K562 (cell line): ENCODE results near the gene WWOX. TPM values are rescaled to one million over a fixed set of nuclear protein-coding genes. Genes with fewer than 3 reads are reported as not detected.

Experiments used
- ATAC-seq: fragments of 200-7000 bp; cut with Tn5 transposase; 3 replicates; pipeline ENCODE4 v1.9.1; 2020; ENCODE audit warnings: moderate library complexity
- BruUV-seq: library from RNA; stranded (reverse); fragments of 400-500 nt; replicated peaks from 2 replicates; lab custom pipeline; 2021; lab: Mats Ljungman, UMichigan
- CTCF ChIA-PET: fragments of 300-600 bp; formaldehyde crosslinking; extraction: SDS; loops from one replicate; lab custom pipeline; 2021; ENCODE audit warnings: low intra/inter-chr PET ratio; lab: Yijun Ruan, JAX
- POLR2A ChIA-PET: fragments of 300-600, 350-650 bp; sonication (Branson Sonifier 250); formaldehyde crosslinking; extraction: SDS; loops from one replicate; lab custom pipeline; 2021; ENCODE audit warnings: antibody characterized with exemption, inconsistent platforms; lab: Yijun Ruan, JAX
- DNase-seq, 4 experiments: peaks; one replicate each; pipeline versions ENCODE4 v3.0.0 to v3.0.0-alpha.2; 2011 to 2018; ENCODE audit warnings: low spot score in 3 of 4, mixed read lengths in 3 of 4; ENCODE audit errors: extremely low read depth in 1 of 4
- FAIRE-seq: peaks from 2 replicates; lab custom pipeline; 2011; peaks lifted over from hg19 to GRCh38; lab: Jason Lieb, UNC
- H2AFZ ChIP-seq: 2 replicates; pipeline ENCODE4 v1.6.0; 2011; ENCODE audit warnings: low read depth, low read length, control low read depth, inconsistent platforms
- H3K27ac ChIP-seq: fragments of 200-600 bp; 3 replicates; pipeline ENCODE4 v1.8.0; 2011; ENCODE audit warnings: low read depth, mild to moderate bottlenecking, control low read depth, inconsistent platforms, low read length, moderate library complexity, mixed read lengths; ENCODE audit errors: extremely low read depth
- H3K27me3 ChIP-seq, 2 experiments: fragments of 300-600 bp in 1 of 2; 2 replicates in 1 of 2; 3 replicates in 1 of 2; pipeline versions ENCODE4 v1.6.0 to v1.8.0; 2011; ENCODE audit warnings: inconsistent platforms in 2 of 2, low read length in 2 of 2, mild to moderate bottlenecking in 1 of 2, mixed read lengths in 1 of 2, moderate library complexity in 1 of 2; ENCODE audit not compliant: control insufficient read depth in 2 of 2, insufficient read depth in 2 of 2
- H3K36me3 ChIP-seq: fragments of 300-600 bp; 3 replicates; pipeline ENCODE4 v1.8.0; 2011; ENCODE audit warnings: mild to moderate bottlenecking, low read length, inconsistent platforms; ENCODE audit not compliant: control insufficient read depth, insufficient read depth
- H3K4me1 ChIP-seq, 2 experiments: fragments of 200-600 bp in 1 of 2; replicated peaks in 1 of 2; 2 replicates in 1 of 2; 3 replicates in 1 of 2; pipeline versions ENCODE4 v1.5.1 to v1.8.0; 2011; ENCODE audit warnings: inconsistent platforms in 2 of 2, low read length in 2 of 2, mild to moderate bottlenecking in 1 of 2, mixed read lengths in 1 of 2, moderate library complexity in 1 of 2; ENCODE audit not compliant: control insufficient read depth in 2 of 2, insufficient read depth in 2 of 2
- H3K4me2 ChIP-seq: 2 replicates; pipeline ENCODE4 v1.6.1; 2011; ENCODE audit warnings: low read length, control low read depth, inconsistent platforms, mixed read lengths; ENCODE audit not compliant: insufficient read depth
- H3K4me3 ChIP-seq: fragments of 200-600 bp; sonication (generic), shearing (Covaris generic); 2 replicates; pipeline ENCODE4 v1.5.1; 2016; ENCODE audit warnings: control low read depth, inconsistent platforms
- H3K79me2 ChIP-seq: fragments of 200-600 bp; 3 replicates; pipeline ENCODE4 v1.8.0; 2011; ENCODE audit warnings: low read length, inconsistent platforms; ENCODE audit not compliant: control insufficient read depth, insufficient read depth
- H3K9ac ChIP-seq, 2 experiments: 2 replicates each; pipeline versions ENCODE4 v1.6.0 to v1.6.1; 2011; ENCODE audit warnings: low read depth in 2 of 2, low read length in 2 of 2, control low read depth in 1 of 2, inconsistent platforms in 1 of 2, mild to moderate bottlenecking in 1 of 2, mixed read lengths in 1 of 2; ENCODE audit not compliant: insufficient read depth in 1 of 2
- H3K9me1 ChIP-seq: one replicate; pipeline ENCODE4 v1.6.0; 2011; ENCODE audit warnings: inconsistent platforms, mild to moderate bottlenecking, low read length, moderate library complexity; ENCODE audit not compliant: control insufficient read depth, insufficient read depth
- H3K9me3 ChIP-seq: replicated peaks from 2 replicates; pipeline ENCODE4 v1.5.1; 2011; ENCODE audit warnings: low read depth, low read length, inconsistent platforms; ENCODE audit not compliant: control insufficient read depth, insufficient read depth
- H4K20me1 ChIP-seq: replicated peaks from 2 replicates; pipeline ENCODE4 v1.6.1; 2011; ENCODE audit warnings: low read length, inconsistent platforms, mixed read lengths; ENCODE audit not compliant: control insufficient read depth, insufficient read depth
- BRF2 ChIP-seq: IDR thresholded peaks from 3 replicates; pipeline ENCODE4 v1.6.1; 2011; ENCODE audit warnings: borderline replicate concordance, mild to moderate bottlenecking; ENCODE audit not compliant: insufficient read length, insufficient read depth
- DACH1 ChIP-seq: fragments of 450-650 bp; IDR thresholded peaks from 2 replicates; pipeline ENCODE4 v1.6.1; 2018; ENCODE audit not compliant: partially characterized antibody
- HDAC2 ChIP-seq: fragments of 450-650 bp; IDR thresholded peaks from 2 replicates; pipeline ENCODE4 v1.6.1; 2016; ENCODE audit warnings: mild to moderate bottlenecking
- SREBF1 ChIP-seq: fragments of 150-350 bp; IDR thresholded peaks from 2 replicates; pipeline ENCODE4 v1.6.1; 2014; ENCODE audit warnings: antibody characterized with exemption, low read depth, low read length, borderline replicate concordance
- UBTF ChIP-seq, 2 experiments: IDR thresholded peaks; 2 replicates each; pipeline ENCODE4 v1.6.1; 2012; ENCODE audit warnings: improper control_type of control experiment in 2 of 2, low read depth in 2 of 2, low read length in 2 of 2, borderline replicate concordance in 1 of 2
- ZBTB7A ChIP-seq: IDR thresholded peaks from 2 replicates; pipeline ENCODE4 v1.6.1; 2011; ENCODE audit warnings: low read depth, mild to moderate bottlenecking, low read length, moderate library complexity, borderline replicate concordance; ENCODE audit not compliant: control insufficient read depth
- ZFP36 ChIP-seq: fragments of 150-350 bp; IDR thresholded peaks from 2 replicates; pipeline ENCODE4 v1.6.1; 2018; ENCODE audit warnings: low read length, low read depth; ENCODE audit not compliant: partially characterized antibody
- ZNF12 ChIP-seq: sonication (generic); formaldehyde crosslinking; IDR thresholded peaks from 2 replicates; pipeline ENCODE4 v1.4.0; 2020; ENCODE audit warnings: mild to moderate bottlenecking, missing genetic modification reagents
- ZNF408 ChIP-seq: fragments of 250-450 bp; sonication (Bioruptor Pico); IDR thresholded peaks from 2 replicates; pipeline ENCODE4 v1.4.0; 2020; ENCODE audit warnings: low read depth, mild to moderate bottlenecking, moderate library complexity
- WGBS: fragments of 100-300 bp; shearing (Covaris generic); methylation state at CpG from one replicate; pipeline ENCODE4 v1.1.6; 2016; ENCODE audit warnings: low coverage, mixed read lengths; ENCODE audit not compliant: insufficient coverage; ENCODE audit errors: missing lambda C conversion rate; 5-methylcytosine and 5-hydroxymethylcytosine counted together
- in situ Hi-C: fragments of 300-500 bp; cut with MboI; formaldehyde crosslinking; loops from 4 replicates; pipeline ENCODE4 v1.15.0; 2018; ENCODE audit warnings: inconsistent platforms, mixed read lengths
- intact Hi-C: fragments of 100-400 bp; cut with micrococcal nuclease; formaldehyde crosslinking; loops from 2 replicates; pipeline ENCODE4 v1.14.2; 2022
- polyA plus RNA-seq, 8 experiments: library from polyadenylated mRNA; depleted of rRNA in 4 of 8; stranded (reverse) in 5 of 8; unstranded in 3 of 8; fragments of >200 nt; fragmentation: Nextera tagmentation in 2 of 8; fragmentation: Illumina TruSeq in 1 of 8; extraction: Ambion mirVana in 2 of 8; extraction: Trizol in 1 of 8; gene quantifications; 2 replicates each; pipeline versions ENCODE4 v1.2.1 to v1.2.3, GENCODE V29; 2011 to 2014; ENCODE audit warnings: inconsistent platforms in 1 of 8, missing spikeins in 1 of 8
- total RNA-seq, 7 experiments: library from RNA; depleted of rRNA in 6 of 7; stranded (reverse); fragments of >200 nt in 6 of 7; fragmentation: Illumina TruSeq in 2 of 7; extraction: Trizol in 2 of 7; gene quantifications; 2 replicates each; pipeline versions ENCODE4 v1.2.1 to v1.2.3, GENCODE V29; 2011 to 2021; ENCODE audit warnings: low replicate concordance in 1 of 7

Gene WWOX
- total and polyA plus RNA-seq, 9 of the 15 experiments (the other 6 are each of a cell fraction or from before 2014, with no cell fraction given) = 1.6 to 22.7 (median 8.1) TPM

- TF ChIP-seq BRF2 (no peak), SREBF1 (no peak), DACH1 (no peak), HDAC2 (no peak), ZFP36 (no peak), ZNF12 (CRISPR knock-in tag) (no peak), ZNF408 (no peak), ZBTB7A (no peak)
Measured at GRCh38 chr16:78163772-78164670, 64.6 kb downstream of the WWOX start (continued).

- no peaks in the 10 kb centered on the region for H3K9me3 ChIP-seq
- no peak overlapping the region for H3K4me3 ChIP-seq
- no peak for TF ChIP-seq UBTF (IDR thresholded peaks at IDR 0.05; ENCODE audit: borderline replicate concordance in 1 of 2, low read depth in 2 of 2, low read length in 2 of 2)
- H3K9me1 ChIP-seq = no peaks in the 10 kb centered on the region
- BruUV-seq = no TSS peak
- ATAC-seq = no peak
- H3K27ac ChIP-seq = no peak overlapping the region
- no peaks in the 10 kb centered on the region for H3K79me2 ChIP-seq
- no peaks in the 10 kb centered on the region for H3K36me3 ChIP-seq
- POLR2A ChIA-PET = no interaction called here
- CTCF ChIA-PET = no interaction called here
- peaks cover 6 to 16% of the 10 kb centered on the region in 2 experiments; a peak in 4 of 5 replicates for H3K27me3 ChIP-seq
- FAIRE-seq = no peak
- H3K4me1 ChIP-seq = no peaks in the 10 kb centered on the region; a peak in 1 of 5 replicates
- no peak overlapping the region for H3K4me2 ChIP-seq
- WGBS = 24% methylated on average over 2 of the region's 2 CpGs
- H2AFZ ChIP-seq = no peak overlapping the region
- H3K9ac ChIP-seq = no peak overlapping the region
- in situ Hi-C loops (no loop called here), intact Hi-C loops (no loop called here)
- H4K20me1 ChIP-seq = no peaks in the 10 kb centered on the region; the same call in 1 of the 2 replicates
- no peak for DNase-seq
Measured at GRCh38 chr16:78170494-78170933, 71.1 kb downstream of the WWOX start.
